Endothelial cell of umbilical vein (primary cell): Measurements from ENCODE around the gene EFNB1.

Experiments used
- MYC ChIP-seq: IDR thresholded peaks from one replicate; pipeline ENCODE4 v1.6.1; 2011; ENCODE audit warnings: mild to moderate bottlenecking, low read depth, low read length
- POLR2A ChIP-seq: IDR thresholded peaks from 2 replicates; pipeline ENCODE4 v1.6.1; 2012; ENCODE audit warnings: low read depth, mild to moderate bottlenecking, control low read depth, low read length
- POLR2AphosphoS5 ChIP-seq: IDR thresholded peaks from 2 replicates; pipeline ENCODE4 v1.6.1; 2012; ENCODE audit warnings: low read depth, mild to moderate bottlenecking, control low read depth, low read length, moderate library complexity; ENCODE audit not compliant: insufficient read depth
- TF ChIP-seq, protein P1 (sequence below), 2 donors: IDR thresholded peaks; 1 replicate in 1 of 2; 2 replicates in 1 of 2; pipeline ENCODE4 v1.5.1; 2011; ENCODE audit warnings: low read length in 2 of 2, mild to moderate bottlenecking in 2 of 2, moderate library complexity in 2 of 2, control low read depth in 1 of 2, inconsistent platforms in 1 of 2, low read depth in 1 of 2; ENCODE audit not compliant: insufficient read depth in 1 of 2; ENCODE audit errors: extremely low read depth in 1 of 2
- TF ChIP-seq, protein P2 (sequence below): IDR thresholded peaks from 2 replicates; pipeline ENCODE4 v1.6.1; 2011; ENCODE audit not compliant: insufficient read depth, insufficient read length

DNA sequence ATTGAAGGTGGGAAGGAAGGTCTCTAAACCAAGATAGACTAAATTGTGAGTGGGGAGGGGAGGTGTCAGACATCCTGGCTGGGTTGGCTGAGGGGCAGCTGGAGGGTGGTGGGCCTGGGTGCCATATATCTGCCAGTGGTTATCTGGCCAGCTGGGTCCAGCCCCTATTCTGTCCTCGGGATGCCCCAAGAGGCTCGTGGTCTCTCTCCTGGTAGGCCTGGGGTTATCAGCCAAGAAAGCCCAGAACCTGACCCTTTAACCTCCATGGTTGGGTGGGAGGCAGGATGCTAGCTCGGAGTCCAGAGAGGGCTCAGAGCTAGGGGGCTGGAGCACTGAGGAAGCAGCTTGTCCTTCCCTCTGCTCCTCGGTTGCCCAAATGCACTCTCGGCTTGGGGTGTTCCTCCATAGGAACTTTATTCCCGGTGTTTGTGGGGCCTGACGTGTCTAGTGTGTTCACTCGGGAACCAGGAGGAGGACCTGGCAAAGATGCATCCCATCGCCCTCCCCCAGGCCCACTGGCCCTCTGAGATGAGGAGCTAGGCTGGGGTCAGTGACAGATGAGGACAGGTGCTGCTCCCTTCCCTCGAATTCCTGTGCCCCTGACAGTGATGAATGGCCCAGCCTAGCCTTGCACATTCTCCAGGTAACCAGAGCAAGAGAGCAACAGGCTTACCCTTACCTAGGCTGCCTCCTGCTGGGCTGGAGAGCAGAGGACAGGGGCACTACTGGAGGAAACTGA lies 5.2 kb upstream of the EFNB1 start:
- TF ChIP-seq, protein P1, sequence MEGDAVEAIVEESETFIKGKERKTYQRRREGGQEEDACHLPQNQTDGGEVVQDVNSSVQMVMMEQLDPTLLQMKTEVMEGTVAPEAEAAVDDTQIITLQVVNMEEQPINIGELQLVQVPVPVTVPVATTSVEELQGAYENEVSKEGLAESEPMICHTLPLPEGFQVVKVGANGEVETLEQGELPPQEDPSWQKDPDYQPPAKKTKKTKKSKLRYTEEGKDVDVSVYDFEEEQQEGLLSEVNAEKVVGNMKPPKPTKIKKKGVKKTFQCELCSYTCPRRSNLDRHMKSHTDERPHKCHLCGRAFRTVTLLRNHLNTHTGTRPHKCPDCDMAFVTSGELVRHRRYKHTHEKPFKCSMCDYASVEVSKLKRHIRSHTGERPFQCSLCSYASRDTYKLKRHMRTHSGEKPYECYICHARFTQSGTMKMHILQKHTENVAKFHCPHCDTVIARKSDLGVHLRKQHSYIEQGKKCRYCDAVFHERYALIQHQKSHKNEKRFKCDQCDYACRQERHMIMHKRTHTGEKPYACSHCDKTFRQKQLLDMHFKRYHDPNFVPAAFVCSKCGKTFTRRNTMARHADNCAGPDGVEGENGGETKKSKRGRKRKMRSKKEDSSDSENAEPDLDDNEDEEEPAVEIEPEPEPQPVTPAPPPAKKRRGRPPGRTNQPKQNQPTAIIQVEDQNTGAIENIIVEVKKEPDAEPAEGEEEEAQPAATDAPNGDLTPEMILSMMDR (IDR thresholded peaks at IDR 0.05; ENCODE audit: extremely low read depth in 1 of 2, insufficient read depth in 1 of 2, low read depth in 1 of 2, low read length in 2 of 2), result no peak
- no peak for TF ChIP-seq POLR2A
- TF ChIP-seq, protein P2, sequence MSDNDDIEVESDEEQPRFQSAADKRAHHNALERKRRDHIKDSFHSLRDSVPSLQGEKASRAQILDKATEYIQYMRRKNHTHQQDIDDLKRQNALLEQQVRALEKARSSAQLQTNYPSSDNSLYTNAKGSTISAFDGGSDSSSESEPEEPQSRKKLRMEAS, result no peak
- no peak for TF ChIP-seq MYC
- no peak for TF ChIP-seq POLR2AphosphoS5
